Epithelial cell of esophagus (primary cell): ENCODE data around the gene PARVB.

Experiments used
- DNase-seq: peaks from one replicate; pipeline ENCODE4 v3.0.0; 2010; ENCODE audit warnings: low read depth
- H3K4me3 ChIP-seq: 2 replicates; pipeline ENCODE4 v1.5.1; 2011; ENCODE audit warnings: mild to moderate bottlenecking, low read length, control low read depth
- CTCF ChIP-seq: IDR thresholded peaks from 2 replicates; pipeline ENCODE4 v1.5.1; 2011; ENCODE audit warnings: low read depth, mild to moderate bottlenecking, low read length, control low read depth, inconsistent platforms; ENCODE audit not compliant: insufficient read depth; ENCODE audit errors: missing control alignments

The PARVB gene

GRCh38 chr22:44086271-44087088 is 62.4 kb downstream of the PARVB start:
- no peak overlapping the region for H3K4me3 ChIP-seq
- TF ChIP-seq CTCF, result no peak
- no peak for DNase-seq

- no peak for TF ChIP-seq CTCF
- no peak overlapping the region for H3K4me3 ChIP-seq
- DNase-seq, result no peak
These were observed 63.0 kb downstream of the PARVB start for GRCh38 chr22:44087089-44087430.

- no peak overlapping the region for H3K4me3 ChIP-seq
- no peak for TF ChIP-seq CTCF
- peak; percentile 89 for DNase-seq
These were observed 65.0 kb downstream of the PARVB start for GRCh38 chr22:44088976-44089570.

GRCh38 chr22:44089717-44090570 is 65.8 kb downstream of the PARVB start:
- DNase-seq, result no peak
- H3K4me3 ChIP-seq, result no peak overlapping the region
- TF ChIP-seq CTCF, result no peak

- DNase-seq, result no peak
- no peak for TF ChIP-seq CTCF
- no peak overlapping the region for H3K4me3 ChIP-seq
These were observed 66.4 kb downstream of the PARVB start for GRCh38 chr22:44090571-44090905.

GRCh38 chr22:44091021-44091721 is 67.1 kb downstream of the PARVB start:
- DNase-seq, result peak; percentile 46
- peak; percentile 41 for TF ChIP-seq CTCF
- H3K4me3 ChIP-seq, result no peak overlapping the region
